Lower lobe of right lung (tissue), 2 donors: ENCODE results near the gene CEP350. TPM values are rescaled to one million over a fixed set of nuclear protein-coding genes. Genes with fewer than 3 reads are reported as not detected.
"Not testable (repeated sequence)": the region's sequence is repeated elsewhere in the genome, so short reads cannot be mapped to it uniquely, and the experiment has no call there.

ENCODE experiments used
- ATAC-seq, 2 donors: fragments of 200-7000 bp; cut with Tn5 transposase; one replicate each; pipeline ENCODE4 v1.9.1; 2020 to 2022; ENCODE audit warnings: mild to moderate bottlenecking in 2 of 2, moderate library complexity in 2 of 2
- DNase-seq: peaks from one replicate; pipeline ENCODE4 v3.0.0-alpha.2; 2020
- H3K27ac ChIP-seq: fragments of 200-600 bp; one replicate; pipeline ENCODE4 v1.8.0; 2022
- H3K27me3 ChIP-seq: fragments of 200-600 bp; one replicate; pipeline ENCODE4 v1.8.0; 2022; ENCODE audit warnings: low read depth
- H3K36me3 ChIP-seq: fragments of 200-600 bp; one replicate; pipeline ENCODE4 v1.8.0; 2022; ENCODE audit warnings: mild to moderate bottlenecking
- H3K4me1 ChIP-seq: fragments of 200-600 bp; one replicate; pipeline ENCODE4 v1.8.0; 2022
- H3K4me3 ChIP-seq: fragments of 200-600 bp; one replicate; pipeline ENCODE4 v1.8.0; 2022; ENCODE audit warnings: mild to moderate bottlenecking
- H3K9me3 ChIP-seq: fragments of 200-600 bp; one replicate; pipeline ENCODE4 v1.8.0; 2022
- intact Hi-C: fragments of 100-400 bp; cut with DNase I; formaldehyde crosslinking; loops from one replicate; pipeline ENCODE4 v1.11.0; 2022
- total RNA-seq: library from RNA; stranded (reverse); fragmentation: NEBNext Ultra II Directional; extraction: Animal tissue kit (Norgen Biotek cat#: 25700); gene quantifications from one replicate; pipeline ENCODE4 v1.2.1, GENCODE V29; 2021
- TF ChIP-seq, protein P1 (sequence below): fragments of 200-600 bp; IDR thresholded peaks from one replicate; pipeline ENCODE4 v1.8.0; 2022; ENCODE audit warnings: antibody characterized with exemption, mild to moderate bottlenecking
- donor health status: DM: no; HTN: yes; CAD: no; lungs with severe emphysema.

The CEP350 gene
- total RNA-seq, 1 donor from 2014 or later: 53.2 TPM

DNA sequence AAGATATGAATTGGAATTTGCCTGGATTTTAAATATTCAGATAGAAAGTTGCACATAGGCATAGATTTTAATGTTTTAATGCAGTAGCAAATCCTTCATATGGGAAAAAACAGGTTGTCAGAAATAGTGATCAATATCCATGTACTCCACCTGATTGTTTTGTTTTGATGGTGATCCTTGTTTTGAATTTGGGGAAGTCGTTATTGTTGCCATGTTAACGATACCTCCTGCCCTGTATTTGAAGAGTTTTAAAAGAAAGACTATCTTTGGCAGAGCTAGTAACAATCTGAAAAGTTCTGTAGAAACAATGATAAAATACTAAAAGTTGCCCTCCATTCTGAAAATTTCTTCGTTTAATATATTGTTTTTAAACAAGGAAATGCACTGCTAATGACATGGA lies 1.1 kb downstream of the CEP350 start:
- H3K36me3 ChIP-seq: no peaks in the 10 kb centered on the region
- DNase-seq (no peak), ATAC-seq (no peak)
- H3K4me1 ChIP-seq: peaks cover 37% of the 10 kb centered on the region
- H3K27me3 ChIP-seq: no peaks in the 10 kb centered on the region
- H3K27ac ChIP-seq: peak overlapping the region; percentile 93
- TF ChIP-seq, protein P1, sequence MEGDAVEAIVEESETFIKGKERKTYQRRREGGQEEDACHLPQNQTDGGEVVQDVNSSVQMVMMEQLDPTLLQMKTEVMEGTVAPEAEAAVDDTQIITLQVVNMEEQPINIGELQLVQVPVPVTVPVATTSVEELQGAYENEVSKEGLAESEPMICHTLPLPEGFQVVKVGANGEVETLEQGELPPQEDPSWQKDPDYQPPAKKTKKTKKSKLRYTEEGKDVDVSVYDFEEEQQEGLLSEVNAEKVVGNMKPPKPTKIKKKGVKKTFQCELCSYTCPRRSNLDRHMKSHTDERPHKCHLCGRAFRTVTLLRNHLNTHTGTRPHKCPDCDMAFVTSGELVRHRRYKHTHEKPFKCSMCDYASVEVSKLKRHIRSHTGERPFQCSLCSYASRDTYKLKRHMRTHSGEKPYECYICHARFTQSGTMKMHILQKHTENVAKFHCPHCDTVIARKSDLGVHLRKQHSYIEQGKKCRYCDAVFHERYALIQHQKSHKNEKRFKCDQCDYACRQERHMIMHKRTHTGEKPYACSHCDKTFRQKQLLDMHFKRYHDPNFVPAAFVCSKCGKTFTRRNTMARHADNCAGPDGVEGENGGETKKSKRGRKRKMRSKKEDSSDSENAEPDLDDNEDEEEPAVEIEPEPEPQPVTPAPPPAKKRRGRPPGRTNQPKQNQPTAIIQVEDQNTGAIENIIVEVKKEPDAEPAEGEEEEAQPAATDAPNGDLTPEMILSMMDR: no peak
- intact Hi-C loops: no loop called here
- H3K9me3 ChIP-seq: no peaks in the 10 kb centered on the region
- H3K4me3 ChIP-seq: peak overlapping the region; percentile 73

DNA sequence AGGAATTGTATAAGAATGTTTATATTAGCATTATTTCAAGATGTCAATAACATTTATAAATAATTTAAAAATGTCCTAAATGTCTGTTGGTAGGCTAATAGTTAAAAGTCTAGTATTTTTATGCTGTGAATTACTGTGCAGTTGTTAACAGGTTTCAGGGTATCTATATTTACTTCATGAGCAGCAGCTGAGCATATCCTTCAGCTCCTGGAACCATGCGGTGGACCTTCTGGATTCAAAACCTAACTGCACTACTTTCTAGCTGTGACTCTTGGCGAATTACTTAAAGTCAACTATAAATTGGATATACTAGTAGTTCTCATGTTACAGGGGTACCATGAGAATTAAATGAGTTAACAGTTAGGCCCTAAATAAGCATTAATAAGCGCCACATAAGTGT lies 3.7 kb downstream of the CEP350 start:
- H3K36me3 ChIP-seq: no peaks in the 10 kb centered on the region
- TF ChIP-seq, protein P1: no peak
- no peak overlapping the region for H3K27ac ChIP-seq
- H3K27me3 ChIP-seq: no peaks in the 10 kb centered on the region
- intact Hi-C loops: no loop called here
- H3K4me3 ChIP-seq: no peak overlapping the region
- DNase-seq: no peak
- H3K4me1 ChIP-seq: peaks cover 29% of the 10 kb centered on the region
- ATAC-seq: no peak
- H3K9me3 ChIP-seq: no peaks in the 10 kb centered on the region

DNA sequence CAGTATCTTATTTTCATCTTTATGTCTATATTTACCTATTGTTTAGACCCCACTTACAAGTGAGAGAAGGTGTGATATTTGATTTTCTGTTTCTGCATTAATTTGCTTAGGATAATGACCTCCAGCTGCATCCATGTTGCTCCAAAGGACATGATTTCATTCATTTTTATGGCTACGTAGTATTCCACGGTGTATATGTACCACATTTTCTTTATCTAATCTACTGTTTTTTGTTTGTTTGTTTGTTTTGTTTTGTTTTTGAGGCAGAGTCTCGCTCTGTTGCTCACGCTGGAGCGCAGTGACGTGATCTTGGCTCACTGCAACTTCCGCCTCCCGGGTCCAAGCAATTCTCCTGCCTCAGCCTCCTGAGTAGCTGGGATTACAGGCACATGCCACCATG lies 7.6 kb downstream of the CEP350 start:
- intact Hi-C loops, H3K27me3 ChIP-seq, H3K9me3 ChIP-seq, H3K27ac ChIP-seq, H3K36me3 ChIP-seq, DNase-seq, H3K4me1 ChIP-seq, H3K4me3 ChIP-seq, ATAC-seq: not testable (repeated sequence)

DNA sequence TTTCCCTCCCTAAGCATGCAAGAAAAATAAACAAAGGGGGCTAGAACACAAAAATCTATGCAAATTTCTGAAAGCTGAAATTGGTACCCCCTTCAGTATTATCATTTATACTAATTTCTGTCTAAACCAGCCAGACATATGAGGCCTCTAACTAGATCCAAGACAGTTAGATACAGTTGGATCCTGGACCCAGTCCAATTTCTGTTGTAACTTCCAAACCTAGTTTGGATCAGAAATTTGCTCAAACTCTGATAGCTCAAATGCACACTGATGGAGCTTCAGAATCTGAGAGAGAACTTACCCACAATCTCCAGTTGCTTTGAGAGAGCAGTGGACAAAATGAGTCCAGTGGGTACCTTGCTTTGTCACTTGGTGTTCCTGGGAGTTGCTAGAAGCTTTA lies 11.9 kb downstream of the CEP350 start:
- Histone ChIP-seq H3K36me3 (no peaks in the 10 kb centered on the region), H3K9me3 (no peaks in the 10 kb centered on the region), H3K27ac (no peak overlapping the region), H3K4me1 (peaks cover 32% of the 10 kb centered on the region), H3K4me3 (no peak overlapping the region), H3K27me3 (no peaks in the 10 kb centered on the region)
- no peak for ATAC-seq
- TF ChIP-seq, protein P1: no peak
- intact Hi-C loops: no loop called here
- DNase-seq: no peak

DNA sequence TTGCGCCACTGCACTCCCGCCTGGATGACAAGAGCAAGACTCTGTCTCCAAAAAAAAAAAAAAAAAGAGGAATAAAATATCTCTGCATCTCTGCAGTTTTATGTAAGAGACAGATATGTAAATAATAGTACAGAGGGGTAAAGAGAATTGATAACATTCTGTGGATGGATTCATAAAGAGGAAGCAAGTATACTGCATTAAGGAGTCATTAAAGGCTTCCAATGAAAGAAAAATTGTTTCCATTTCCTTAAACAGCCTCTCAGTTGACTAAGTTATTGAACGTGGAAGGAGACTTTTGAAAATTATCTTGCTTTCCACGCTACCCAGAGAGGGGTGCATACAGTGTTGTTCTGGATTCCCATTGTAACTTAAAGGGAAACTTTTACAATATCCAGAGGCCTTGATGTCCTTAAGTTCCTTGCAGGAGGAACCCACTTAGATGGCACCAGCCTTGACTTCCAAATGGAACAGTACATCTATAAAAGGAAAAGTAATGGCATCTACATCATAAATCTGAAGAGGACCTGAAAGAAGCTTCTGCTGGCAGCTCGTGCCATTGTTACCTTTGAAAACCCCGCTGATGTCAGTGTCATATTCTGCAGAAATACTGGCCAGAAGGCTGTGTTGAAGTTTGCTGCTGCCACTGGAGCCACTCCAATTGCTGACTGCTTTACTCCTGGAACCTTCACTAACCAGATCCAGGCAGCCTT lies 13.8 kb downstream of the CEP350 start:
- Histone ChIP-seq H3K36me3 (no peaks in the 10 kb centered on the region), H3K9me3 (no peaks in the 10 kb centered on the region), H3K27ac (no peak overlapping the region), H3K27me3 (no peaks in the 10 kb centered on the region), H3K4me1 (peaks cover 38% of the 10 kb centered on the region), H3K4me3 (no peak overlapping the region)
- intact Hi-C loops: no loop called here
- ATAC-seq (no peak), DNase-seq (no peak)
- TF ChIP-seq, protein P1: no peak

DNA sequence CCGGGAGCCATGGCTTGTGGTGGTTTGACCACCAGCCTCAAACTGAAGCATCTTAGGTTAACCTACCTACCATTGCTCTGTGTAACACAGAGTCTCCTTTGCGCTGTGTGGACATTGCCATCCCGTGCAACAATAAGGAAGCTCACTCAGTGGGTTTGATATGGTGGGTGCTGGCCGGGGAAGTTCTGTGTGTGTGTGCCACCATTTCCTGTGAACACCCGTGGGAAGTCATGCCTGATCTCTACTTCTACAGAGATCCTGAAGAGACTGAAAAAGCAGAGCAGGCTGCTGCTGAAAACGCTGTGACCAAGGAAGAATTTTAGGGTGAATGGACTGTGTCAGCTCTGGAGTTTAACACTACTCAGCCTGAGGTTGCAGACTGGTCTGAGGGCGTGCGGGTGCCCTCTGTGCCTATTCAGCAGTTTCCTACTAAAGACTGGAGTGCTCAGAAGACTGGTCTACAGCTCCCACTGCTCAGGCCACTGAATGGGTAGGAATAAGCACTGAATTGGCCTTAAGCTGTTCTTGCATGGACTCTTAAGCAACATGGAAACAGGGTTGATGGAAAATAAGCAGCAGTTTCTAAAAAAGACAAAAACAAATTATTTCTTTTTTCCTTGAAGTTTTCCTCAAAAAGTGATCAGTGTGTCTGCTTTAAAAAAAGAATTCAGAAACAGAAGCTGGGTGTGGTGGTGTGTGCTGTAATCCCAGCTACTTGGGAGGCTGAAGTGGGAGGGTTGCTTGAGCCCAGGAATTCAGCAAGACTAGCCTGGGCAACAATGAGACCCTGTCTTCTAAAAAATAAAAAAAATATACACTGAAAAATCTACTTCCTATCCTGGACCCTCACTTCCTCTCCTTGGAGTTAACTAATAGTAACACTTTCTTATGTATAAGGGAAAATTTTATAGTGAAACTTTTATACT lies 14.6 kb downstream of the CEP350 start:
- Histone ChIP-seq H3K27ac (peak overlapping the region; percentile 56), H3K4me1 (peaks cover 38% of the 10 kb centered on the region), H3K27me3 (no peaks in the 10 kb centered on the region), H3K36me3 (no peaks in the 10 kb centered on the region), H3K4me3 (no peak overlapping the region), H3K9me3 (no peaks in the 10 kb centered on the region)
- peak in 1 of 2 donors; percentile 12 for ATAC-seq
- intact Hi-C loops: no loop called here
- TF ChIP-seq, protein P1: no peak
- DNase-seq: no peak
